HL-60/S4 treated with retinoic acid at 250 ng/mL for 4 days and 3 days (cell line): Measurements from ENCODE around the gene PRKCE.

Experiments used
- in situ Hi-C: fragments of 300-500 bp; cut with MboI; formaldehyde crosslinking; loops from 2 replicates; pipeline ENCODE4 v1.7.0; 2022; ENCODE audit warnings: low sequenced_read_pairs

PRKCE gene

DNA sequence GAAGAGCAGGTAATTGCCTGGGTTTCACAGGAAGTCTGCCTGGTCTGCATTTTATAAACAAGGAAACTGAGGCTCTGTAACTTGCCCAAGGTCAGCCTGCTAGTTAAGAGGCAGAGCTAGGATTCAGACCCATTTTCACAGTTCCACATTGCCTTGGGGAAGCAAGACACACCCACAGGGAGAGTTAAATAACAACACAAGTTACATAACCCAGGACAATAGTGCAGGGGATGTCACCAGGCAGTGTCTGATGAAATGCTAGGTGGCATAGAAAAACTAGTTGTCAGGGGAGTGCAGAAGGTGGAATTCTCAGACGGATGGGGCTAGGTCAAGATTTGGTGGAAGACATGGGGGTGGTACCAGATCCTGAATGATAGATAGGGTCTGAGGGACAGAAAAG is 69.7 kb downstream of the PRKCE start:
- in situ Hi-C loops: no loop called here

DNA sequence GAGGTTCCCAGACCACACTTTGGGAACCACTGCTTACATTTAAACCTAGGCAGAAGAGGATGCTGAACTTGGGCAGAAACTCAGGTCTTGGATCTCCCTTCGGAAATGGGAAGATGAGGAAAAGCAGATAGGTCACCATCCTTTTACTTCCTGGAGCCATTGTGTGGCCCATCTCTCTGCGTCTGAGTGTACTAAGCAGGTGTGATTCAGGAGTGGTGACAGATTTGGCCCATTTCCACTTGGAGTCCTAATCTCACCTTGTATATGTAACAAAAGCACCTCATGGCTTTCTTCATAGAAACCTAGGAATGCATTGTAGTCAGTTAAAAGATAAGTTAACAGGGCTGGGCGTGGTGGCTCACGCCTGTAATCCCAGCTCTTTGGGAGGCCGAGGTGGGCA is 71.0 kb downstream of the PRKCE start:
- in situ Hi-C loops: no loop called here

DNA sequence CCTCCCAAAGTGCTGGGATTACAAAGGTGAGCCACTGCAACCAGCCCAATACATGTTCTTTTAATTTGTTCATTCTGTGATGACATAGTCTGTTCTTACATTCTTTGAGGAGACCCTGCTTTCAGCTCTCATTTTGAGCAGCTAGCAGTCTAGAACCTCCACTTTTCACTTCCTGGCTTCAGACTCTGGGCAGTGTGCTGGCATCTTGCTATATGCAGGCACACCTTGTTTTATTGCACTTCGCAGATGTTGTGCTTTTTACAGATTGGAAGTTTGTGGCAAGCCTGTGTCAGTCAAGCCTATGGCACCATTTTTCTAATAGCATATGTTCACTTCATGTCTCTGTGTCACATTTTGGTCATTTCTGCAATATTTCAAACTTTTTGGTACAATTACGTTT is 72.4 kb downstream of the PRKCE start:
- in situ Hi-C loops: no loop called here

DNA sequence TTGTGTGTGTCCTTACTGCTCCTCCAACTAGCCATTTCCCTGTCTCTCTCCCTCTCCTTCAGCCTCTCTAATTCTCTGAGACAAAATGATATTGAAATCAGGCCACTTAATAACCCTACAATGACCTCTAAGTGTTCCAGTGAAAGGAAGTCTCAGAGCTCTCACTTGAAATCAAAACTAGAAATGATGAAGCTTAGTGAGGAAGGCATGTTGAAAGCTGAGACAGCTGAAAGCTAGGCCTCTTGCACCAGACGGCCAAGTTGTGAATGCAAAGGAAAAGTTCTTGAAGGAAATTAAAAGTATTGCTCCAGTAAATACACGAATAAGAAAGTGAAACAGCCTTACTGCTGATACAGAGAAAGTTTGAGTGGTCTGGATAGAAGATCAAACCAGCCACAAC is 72.9 kb downstream of the PRKCE start:
- in situ Hi-C loops: no loop called here

DNA sequence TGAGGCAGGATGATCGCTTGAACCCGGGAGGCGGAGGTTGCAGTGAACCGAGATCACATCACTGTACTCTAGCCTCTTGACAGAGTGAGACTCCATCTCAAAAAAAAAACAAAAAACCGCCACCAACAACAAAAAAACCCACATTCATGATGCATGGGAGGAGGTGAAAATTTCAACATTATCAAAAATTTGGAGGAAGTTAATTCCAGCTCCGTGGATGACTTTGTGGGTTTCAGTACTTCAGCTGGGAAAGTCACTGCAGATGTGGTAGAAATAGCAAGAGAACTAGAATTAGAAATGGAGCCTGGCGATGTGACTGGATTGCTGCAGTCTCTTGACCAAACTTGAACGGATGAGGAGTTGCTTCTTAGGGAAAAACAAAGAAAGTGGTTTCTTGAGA is 74.3 kb downstream of the PRKCE start:
- in situ Hi-C loops: no loop called here

DNA sequence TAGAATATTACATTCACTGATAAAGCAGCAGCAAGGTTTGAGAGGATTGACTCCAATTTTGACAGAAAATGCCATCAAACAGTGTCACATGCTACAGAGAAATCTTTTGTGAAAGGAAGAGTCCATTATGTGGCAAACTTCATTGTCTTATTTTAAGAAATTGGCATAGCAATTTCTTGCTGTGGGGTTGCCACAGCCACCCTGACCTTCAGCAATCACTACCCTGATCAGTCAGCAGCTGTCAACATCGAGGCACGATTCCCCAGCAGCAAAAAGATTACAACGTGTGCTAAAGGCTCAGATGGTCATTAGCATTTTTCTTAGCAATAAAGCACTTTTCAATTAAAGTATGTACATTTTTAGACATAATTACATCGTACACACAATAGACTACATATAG is 74.7 kb downstream of the PRKCE start:
- in situ Hi-C loops: no loop called here

DNA sequence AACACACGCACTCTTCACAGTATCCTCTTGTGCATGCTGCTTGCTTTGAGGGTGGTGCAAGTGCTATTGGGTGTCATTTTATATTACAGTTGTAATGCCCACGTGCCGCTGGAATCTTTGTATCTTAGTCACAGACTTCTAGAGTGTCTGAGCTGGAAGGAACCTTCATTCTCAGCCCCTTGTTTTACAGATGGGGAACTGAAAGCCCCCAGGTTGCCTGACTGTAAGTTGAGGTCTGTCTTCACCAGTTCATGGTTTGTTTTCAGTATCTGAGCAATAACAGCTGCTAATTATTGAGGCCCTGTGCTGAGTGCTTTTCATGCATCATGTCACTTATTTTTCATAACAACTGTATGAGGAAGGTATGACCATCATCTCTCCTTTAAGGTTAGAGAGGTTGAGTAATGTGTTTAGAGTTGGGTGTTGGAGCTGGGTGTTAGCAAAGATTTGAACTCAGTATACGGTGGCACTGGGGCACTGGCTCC is 77.0 kb downstream of the PRKCE start:
- in situ Hi-C loops: no loop called here

DNA sequence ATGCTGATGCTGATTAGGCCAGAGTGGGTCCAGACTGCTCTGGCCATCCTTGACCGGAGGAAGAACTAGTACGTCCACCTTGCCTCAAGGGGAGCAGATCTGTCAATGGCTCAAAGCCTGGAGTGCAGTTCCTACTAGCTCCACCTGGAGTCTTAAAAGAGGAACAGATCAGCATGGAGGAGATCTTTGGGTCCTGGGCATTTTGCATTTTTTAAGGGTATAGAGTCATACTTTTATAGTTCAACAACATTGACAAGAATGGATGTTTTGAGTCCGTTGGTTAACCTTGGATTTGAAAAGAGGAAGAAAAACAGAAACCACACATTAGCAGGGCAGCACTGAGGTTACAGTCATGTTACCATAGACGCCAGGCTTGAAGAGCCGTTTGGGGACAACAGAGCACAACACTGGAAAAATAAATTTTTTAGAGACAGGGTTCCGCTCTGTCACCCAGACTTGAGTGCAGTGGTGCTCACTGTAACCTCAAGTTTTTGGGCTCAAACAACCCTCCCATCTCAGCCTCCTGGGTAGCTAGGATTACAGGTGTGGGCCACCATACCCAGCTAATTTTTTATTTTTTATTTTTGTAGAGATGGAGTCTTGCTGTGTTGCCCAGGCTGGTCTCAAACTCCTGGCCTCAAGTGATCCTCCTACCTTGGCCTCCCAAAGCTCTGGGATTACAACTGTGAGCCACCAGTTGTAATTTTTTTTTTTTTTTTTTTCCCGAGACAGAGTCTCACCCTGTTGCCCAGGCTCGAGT is 78.5 kb downstream of the PRKCE start:
- in situ Hi-C loops: no loop called here

DNA sequence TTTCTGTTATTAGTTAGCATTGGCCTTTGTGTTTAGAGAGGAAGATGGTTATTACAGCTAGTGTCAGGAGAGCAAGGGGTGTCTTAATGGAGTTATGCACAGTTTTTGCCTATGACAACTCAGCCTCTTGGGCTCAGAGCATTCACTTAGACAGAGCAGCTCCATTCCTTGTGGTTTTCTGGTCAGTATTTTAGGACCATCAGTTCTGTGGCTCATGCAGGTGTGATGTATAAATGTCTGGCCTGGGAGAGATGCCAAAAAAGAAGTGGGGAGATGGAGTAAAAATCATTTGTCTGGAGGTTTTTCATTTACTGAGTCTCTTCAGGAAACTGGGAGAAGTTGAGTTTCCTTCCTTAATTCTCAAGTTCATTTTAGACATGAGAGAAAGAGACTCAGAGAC is 79.7 kb downstream of the PRKCE start:
- in situ Hi-C loops: no loop called here

DNA sequence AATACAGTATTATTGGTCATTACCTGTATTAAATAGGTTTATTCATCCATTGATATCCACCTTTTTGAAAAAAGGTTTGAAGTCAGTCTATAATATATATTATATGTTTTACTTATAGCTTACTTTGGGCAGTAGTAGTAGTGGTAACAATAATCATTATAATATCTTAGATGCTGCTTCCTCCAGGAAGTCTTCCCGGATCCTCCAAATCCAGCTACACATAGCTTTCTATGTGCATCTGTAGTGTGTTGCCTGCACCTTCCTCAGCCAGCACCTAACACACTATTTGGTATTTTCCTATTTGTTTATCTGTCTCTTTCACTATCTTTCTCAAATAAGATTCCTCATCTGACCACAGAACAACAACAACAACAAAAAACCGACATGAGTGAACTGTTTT is 81.0 kb downstream of the PRKCE start:
- in situ Hi-C loops: no loop called here

DNA sequence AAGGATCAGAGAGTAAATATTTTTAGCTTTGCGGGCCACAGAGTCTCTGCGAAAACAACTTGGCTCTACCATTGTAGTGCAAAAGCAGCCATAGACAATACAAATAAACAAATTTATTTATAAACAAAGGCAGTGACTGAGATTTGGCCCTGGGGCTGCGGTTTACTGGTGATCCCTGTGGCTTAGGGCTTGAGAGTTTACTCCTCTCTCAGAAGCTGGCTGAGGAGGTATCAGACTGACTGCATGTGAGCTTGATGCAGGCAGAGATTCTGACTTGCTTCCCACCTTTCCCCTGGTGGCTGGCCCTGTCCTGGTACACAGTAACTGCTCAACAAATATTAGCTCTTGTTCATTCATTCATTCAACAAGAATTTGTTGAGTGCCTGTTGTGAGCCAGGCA is 81.5 kb downstream of the PRKCE start:
- in situ Hi-C loops: no loop called here

DNA sequence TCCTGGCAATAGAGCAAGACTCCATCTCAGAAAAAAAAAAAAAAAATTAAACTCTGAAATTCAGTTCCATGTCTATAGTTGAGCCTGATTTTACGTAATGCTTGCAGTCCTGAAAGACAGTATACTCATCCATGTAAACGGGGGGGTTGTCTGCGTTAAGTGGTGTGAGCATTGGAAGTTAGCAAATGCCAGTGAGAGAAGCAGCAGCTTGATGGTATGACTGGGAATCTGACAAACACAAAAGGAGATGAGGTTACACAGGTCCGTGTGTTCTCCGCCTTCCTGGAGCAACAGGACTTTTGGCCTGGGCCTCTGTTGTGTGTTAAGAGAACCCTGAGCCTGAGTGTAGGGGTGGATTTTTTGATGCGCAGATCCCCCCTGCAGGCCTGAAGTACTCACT is 82.9 kb downstream of the PRKCE start:
- in situ Hi-C loops: no loop called here

DNA sequence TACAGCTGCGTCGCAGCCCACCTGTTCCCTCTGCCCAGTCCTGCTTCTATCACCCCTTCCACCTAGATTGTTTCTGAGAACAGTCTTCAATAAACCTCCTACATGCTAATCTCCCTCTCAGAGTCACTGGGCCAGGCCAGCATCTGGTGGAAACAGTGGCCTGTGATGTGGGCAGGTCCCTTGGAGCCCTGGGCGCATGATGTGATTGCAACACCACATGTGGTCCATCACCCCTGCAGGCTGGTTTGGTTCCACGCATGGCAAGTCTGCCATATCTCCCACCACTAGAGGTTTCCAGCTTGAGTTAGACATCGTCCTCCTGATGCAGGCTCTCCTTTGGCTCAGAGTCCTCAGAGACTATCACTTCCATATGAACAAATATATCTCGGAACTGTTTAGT is 83.5 kb downstream of the PRKCE start:
- in situ Hi-C loops: no loop called here

DNA sequence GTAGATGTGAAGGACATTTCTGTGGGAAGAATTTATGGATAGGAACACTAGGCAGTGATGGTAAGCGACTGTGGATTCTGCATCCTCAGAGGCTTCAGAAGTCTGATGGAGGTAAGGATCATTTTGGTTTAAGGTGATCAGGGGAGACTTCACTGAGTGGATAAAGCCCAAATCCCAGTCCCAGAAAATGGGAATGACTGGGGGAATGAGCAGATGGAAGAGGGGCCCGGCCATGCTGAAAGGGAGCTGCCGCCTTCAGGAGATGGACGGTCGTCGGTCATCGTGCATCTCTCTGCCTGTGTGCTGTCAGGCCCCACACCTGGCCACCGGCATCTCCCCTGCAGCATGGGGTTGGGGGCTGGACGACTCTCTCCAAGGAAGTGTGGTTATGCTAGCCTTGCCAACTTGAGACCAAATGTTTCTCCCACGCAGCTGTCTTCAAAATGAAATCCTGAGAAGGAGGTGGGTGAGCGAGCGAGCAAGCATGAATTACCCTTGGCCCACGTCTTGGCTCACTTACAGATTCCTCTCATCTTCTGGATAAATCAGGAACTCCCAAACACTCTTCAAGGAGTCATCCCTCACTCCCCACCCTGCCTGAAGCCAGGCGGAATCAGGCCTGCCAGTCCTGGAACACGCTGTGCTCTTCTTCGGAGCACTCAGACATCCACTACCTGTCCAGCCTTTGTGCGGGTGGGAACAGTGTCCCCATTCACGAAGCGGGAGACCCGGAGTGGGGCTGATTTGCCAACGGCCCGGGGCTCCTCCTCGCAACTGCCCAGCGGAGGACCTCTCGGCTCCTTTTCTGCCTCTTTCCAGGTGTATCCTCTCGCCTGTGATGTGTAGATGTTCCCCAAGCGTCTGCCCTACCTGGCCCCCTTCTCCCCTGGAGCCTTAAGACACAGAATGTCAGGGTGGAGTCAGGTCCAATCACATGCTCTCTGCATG is 85.6 kb downstream of the PRKCE start:
- in situ Hi-C loops: no loop called here

DNA sequence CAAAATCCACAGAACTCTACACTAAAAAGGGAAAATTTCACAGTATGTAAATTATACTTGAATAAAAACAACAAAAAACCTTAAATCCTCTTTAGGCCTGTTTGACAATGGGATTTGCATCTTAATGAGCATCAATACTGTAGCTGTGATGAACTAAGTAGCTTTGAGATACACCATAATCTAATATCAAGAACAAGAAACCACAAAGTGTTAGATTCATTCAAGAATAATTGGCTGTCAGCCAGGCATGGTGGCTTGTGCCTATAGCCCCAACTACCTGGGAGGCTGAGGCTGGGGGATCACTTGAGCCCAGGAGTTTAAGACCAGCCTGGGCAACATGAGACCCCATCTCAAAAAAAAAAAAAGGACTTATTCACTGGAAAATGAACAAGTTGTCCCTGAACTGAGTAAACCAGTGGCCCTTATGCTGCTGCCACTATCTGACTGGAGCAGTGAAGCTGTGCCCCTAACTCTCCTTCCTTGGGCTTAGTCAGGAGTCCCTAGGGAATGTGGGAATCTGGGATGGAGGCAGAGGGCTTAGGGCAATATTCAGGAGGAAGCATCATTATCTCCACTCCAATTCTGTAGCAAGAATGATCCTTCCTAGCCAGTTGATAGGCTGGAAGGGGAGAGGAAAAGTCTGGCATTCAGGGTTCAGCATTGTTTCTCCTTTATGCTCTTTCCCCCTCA is 88.5 kb downstream of the PRKCE start:
- in situ Hi-C loops: no loop called here

DNA sequence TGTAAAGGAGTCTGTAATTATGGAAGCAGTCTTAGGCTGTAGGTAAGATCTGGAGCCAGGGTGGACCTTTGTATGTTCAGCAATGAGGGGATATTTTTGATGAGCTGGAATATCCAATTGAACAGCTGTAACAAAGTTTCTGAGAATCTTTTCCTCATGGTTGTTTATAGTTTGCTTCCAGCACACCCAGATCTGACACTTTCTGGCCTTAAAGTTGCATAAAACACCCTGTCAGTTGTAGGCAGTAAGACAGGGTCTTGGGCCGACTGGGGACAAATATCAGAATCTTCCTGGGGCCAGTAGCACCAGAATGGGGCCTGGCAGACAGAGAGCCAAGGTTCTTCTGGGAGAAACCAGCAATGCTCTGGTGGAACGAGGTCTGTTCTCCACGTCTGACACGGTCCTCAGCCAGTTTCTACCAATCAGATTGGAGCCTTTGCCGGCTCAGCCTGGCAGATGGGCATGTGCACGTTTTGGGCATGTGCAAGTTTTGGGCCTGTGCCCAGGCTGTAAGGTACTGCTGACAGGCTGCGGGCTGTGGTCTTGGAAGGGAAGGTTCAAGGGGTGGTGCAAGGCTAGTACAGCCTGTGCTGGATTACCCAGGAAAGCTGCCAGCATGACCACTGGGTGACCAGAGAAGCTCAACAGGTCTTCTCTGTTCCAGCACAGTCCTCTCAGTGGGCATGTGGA is 89.8 kb downstream of the PRKCE start:
- in situ Hi-C loops: no loop called here

DNA sequence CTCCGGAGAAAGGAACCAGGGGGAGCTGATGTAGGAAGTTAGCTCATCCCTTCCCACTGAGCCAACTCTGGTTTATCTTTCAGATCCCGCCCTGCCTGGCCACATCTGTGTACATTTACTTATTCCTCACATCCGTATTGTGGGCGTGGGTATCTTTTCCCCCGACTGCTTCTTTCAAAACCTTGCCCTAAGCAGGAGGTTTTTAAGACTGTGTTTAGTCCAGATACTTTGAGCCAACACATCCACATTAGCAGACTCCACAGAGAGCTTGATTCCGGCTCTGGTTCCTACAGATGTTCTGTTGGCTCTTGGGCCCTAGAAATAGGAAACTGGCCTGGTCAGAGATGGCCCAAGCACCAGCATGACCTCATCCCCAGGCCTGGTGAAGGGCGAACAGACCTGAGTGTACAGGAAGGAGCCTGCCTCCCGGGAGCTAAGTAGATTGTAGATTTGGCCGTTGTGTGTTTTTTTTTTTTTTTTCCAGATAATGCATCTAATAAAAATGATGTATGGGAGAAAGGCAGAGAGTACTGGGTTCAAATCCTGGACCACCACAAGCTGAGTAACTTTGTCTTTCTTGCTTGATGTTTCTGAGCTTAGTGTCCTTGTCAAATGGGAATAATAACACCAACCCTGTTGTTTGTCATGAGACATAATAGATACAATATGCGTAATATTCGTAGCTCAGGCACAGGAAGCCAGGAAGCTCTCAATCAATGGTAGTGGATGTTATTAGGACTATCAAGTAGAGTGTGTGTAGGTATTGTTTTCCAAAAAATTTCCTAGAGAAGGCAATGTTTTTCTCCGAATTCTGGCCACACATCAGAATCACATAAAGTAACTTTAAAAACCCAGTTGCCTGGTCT is 92.3 kb downstream of the PRKCE start:
- in situ Hi-C loops: no loop called here

DNA sequence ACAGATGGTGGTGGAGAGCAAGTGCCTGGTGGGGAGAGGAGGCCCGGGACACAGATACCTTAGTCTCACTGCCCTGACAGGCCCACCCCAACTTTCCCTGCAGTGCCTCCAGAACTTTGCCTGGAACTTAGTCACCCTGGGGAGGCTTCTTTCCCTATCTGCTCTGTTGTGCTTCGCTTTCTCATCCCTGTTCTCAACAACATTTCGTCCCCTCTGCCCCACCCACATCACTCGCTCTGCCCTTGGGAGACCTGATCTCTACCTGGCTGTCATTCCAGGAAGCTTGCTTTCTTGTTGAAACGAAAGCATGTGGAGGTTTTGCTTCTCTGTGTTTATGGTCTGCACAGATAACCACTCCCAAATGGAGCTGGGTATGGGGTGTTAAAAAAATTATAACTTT is 93.8 kb downstream of the PRKCE start:
- in situ Hi-C loops: no loop called here

DNA sequence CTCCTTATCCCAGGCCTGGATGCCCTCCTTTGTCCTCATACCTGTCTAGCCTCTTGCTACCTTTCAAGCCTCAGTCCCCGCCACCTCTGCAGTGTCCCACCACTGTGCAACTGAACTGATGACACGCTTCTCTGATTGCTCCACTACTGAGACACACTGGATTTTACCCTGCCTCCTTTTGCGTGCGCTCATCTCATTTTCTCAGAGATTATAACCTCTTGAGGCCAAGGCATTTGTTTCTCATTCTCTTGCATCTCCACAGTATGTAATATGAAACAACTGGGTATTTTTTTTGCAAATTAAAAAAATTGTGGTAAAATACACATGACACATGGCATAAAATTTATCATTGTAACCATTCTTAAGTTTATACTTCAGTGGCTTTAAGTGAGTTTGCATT is 95.4 kb downstream of the PRKCE start:
- in situ Hi-C loops: no loop called here

DNA sequence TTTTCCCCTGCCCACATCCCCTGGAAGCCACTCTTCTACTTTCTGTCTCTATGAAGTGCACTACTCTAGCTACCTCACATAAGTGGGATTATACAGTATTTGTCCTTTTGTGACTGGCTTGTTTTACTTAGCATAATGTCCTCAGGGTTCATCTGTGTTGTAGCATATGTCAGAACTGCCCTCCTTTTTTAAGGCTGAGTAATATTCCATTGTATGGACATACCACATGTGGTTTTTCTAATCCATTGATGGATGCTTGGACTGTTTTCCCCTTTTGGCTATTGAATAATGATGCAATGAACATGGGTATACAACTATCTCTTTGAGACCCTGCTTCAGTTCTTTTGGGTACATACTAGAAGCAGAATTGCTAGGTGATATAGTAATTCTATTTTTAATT is 95.9 kb downstream of the PRKCE start:
- in situ Hi-C loops: no loop called here
